WTC11 (cell line): ENCODE data around the gene TRIM7. TPM values are rescaled to one million over a fixed set of nuclear protein-coding genes. Genes with fewer than 3 reads are reported as not detected.

ENCODE experiments used
- ATAC-seq: fragments of 200-7000 bp; cut with Tn5 transposase; 2 replicates; pipeline ENCODE4 v1.10.0; 2021; ENCODE audit warnings: mild to moderate bottlenecking, moderate library complexity
- CTCF ChIA-PET: fragments of 300-600 bp; sonication (Branson Sonifier 250); formaldehyde crosslinking; loops from one replicate; lab custom pipeline; 2021; ENCODE audit warnings: antibody characterized with exemption; lab: Charles Lee
- POLR2A ChIA-PET: fragments of 350-600 bp; sonication (Branson Sonifier 250); formaldehyde crosslinking; loops from one replicate; lab custom pipeline; 2021; ENCODE audit warnings: antibody characterized with exemption; lab: Charles Lee
- DNase-seq: peaks from one replicate; pipeline ENCODE4 v3.0.0; 2021; ENCODE audit warnings: low spot score
- H3K27ac Mint-ChIP-seq: 2 replicates; pipeline ENCODE4 v1.8.0; 2021; ENCODE audit warnings: mixed read lengths
- H3K27me3 Mint-ChIP-seq: 2 replicates; pipeline ENCODE4 v1.8.0; 2021; ENCODE audit warnings: low read depth, mild to moderate bottlenecking, moderate library complexity, mixed read lengths
- H3K36me3 Mint-ChIP-seq: 2 replicates; pipeline ENCODE4 v1.8.0; 2021; ENCODE audit warnings: mixed read lengths
- H3K4me1 Mint-ChIP-seq: 2 replicates; pipeline ENCODE4 v1.8.0; 2022; ENCODE audit warnings: mixed read lengths
- H3K4me3 Mint-ChIP-seq: 2 replicates; pipeline ENCODE4 v1.8.0; 2021; ENCODE audit warnings: mild to moderate bottlenecking, moderate library complexity, mixed read lengths
- H3K9me3 Mint-ChIP-seq: 2 replicates; pipeline ENCODE4 v1.8.0; 2021; ENCODE audit warnings: mixed read lengths
- ARID4B ChIP-seq: sonication (generic); formaldehyde crosslinking; IDR thresholded peaks from 2 replicates; pipeline ENCODE4 v1.8.0; 2023; ENCODE audit warnings: missing genetic modification reagents, mild to moderate bottlenecking, borderline replicate concordance
- CREM ChIP-seq: sonication (generic); formaldehyde crosslinking; IDR thresholded peaks from 2 replicates; pipeline ENCODE4 v1.8.1; 2022; ENCODE audit warnings: mild to moderate bottlenecking, missing genetic modification reagents, moderate library complexity
- E2F4 ChIP-seq: sonication (generic); formaldehyde crosslinking; IDR thresholded peaks from 2 replicates; pipeline ENCODE4 v1.8.1; 2022; ENCODE audit warnings: low read depth, mild to moderate bottlenecking, moderate library complexity, missing genetic modification reagents, borderline replicate concordance
- FOXK1 ChIP-seq: sonication (generic); formaldehyde crosslinking; IDR thresholded peaks from 2 replicates; pipeline ENCODE4 v1.8.0; 2022; ENCODE audit warnings: mild to moderate bottlenecking, moderate library complexity, missing genetic modification reagents
- HMGXB4 ChIP-seq: sonication (generic); formaldehyde crosslinking; IDR thresholded peaks from 2 replicates; pipeline ENCODE4 v1.8.1; 2023; ENCODE audit warnings: mild to moderate bottlenecking, moderate library complexity, missing genetic modification reagents
- NR2C2 ChIP-seq: sonication (generic); formaldehyde crosslinking; IDR thresholded peaks from 2 replicates; pipeline ENCODE4 v1.8.0; 2022; ENCODE audit warnings: mild to moderate bottlenecking, missing genetic modification reagents
- PRDM15 ChIP-seq: sonication (generic); formaldehyde crosslinking; IDR thresholded peaks from 2 replicates; pipeline ENCODE4 v1.8.0; 2022; ENCODE audit warnings: missing genetic modification reagents
- PRRX2 ChIP-seq: fragments of 250-450 bp; sonication (Bioruptor Pico); IDR thresholded peaks from 2 replicates; pipeline ENCODE4 v1.8.0; 2021; ENCODE audit warnings: mild to moderate bottlenecking
- RORB ChIP-seq: fragments of 250-450 bp; sonication (Bioruptor Pico); IDR thresholded peaks from 2 replicates; pipeline ENCODE4 v1.9.0; 2021; ENCODE audit warnings: mild to moderate bottlenecking
- USF1 ChIP-seq: sonication (generic); formaldehyde crosslinking; IDR thresholded peaks from 2 replicates; pipeline ENCODE4 v1.8.0; 2022; ENCODE audit warnings: mild to moderate bottlenecking, missing genetic modification reagents
- ZNF281 ChIP-seq: sonication (generic); formaldehyde crosslinking; IDR thresholded peaks from 2 replicates; pipeline ENCODE4 v1.8.0; 2023; ENCODE audit warnings: mild to moderate bottlenecking, missing genetic modification reagents
- total RNA-seq: library from RNA; stranded (reverse); gene quantifications from 3 replicates; pipeline ENCODE4 v1.2.3, GENCODE V29; 2021

The TRIM7 gene
- total RNA-seq, 1 experiment from 2014 or later, result 1.4 TPM

GRCh38 chr5:181184845-181185216, 20.2 kb downstream of the TRIM7 start (continued):
- no peak for TF ChIP-seq ARID4B
- no peak for TF ChIP-seq PRDM15 (CRISPR knock-in tag)
- TF ChIP-seq PRRX2 (CRISPR knock-in tag), result no peak
- TF ChIP-seq E2F4 (CRISPR knock-in tag), result no peak
- no peak for TF ChIP-seq ZNF281
- TF ChIP-seq NR2C2 (CRISPR knock-in tag), result no peak
- no peak for TF ChIP-seq FOXK1 (CRISPR knock-in tag)

GRCh38 chr5:181182651-181183050, 22.3 kb downstream of the TRIM7 start:
- DNase-seq (no peak), ATAC-seq (no peak)
- H3K4me3 Mint-ChIP-seq, result peak overlapping the region; percentile 38
- ChIA-PET CTCF (no interaction called here), POLR2A (no interaction called here)
- H3K36me3 Mint-ChIP-seq, result peaks cover 4% of the 10 kb centered on the region
- H3K9me3 Mint-ChIP-seq, result peaks cover 7% of the 10 kb centered on the region
- TF ChIP-seq CREM (CRISPR knock-in tag), result no peak
- TF ChIP-seq RORB, result no peak
- TF ChIP-seq HMGXB4, result 0 out of 2 replicates have a peak, but pooled peaks have one; percentile 15
- no peak for TF ChIP-seq USF1 (CRISPR knock-in tag)
- no peak for TF ChIP-seq NR2C2 (CRISPR knock-in tag)
- TF ChIP-seq, all 79 proteins: peak for 1
- no peak overlapping the region for H3K27ac Mint-ChIP-seq
- H3K4me1 Mint-ChIP-seq, result peaks cover 11% of the 10 kb centered on the region
- H3K27me3 Mint-ChIP-seq, result peaks cover 8% of the 10 kb centered on the region
